ENCODE measurements around the gene PTPRK.

The PTPRK gene

GRCh38 chr6:128310451-128310850, 209.9 kb downstream of the PTPRK start:
- TF ChIP-seq CTCF (conservative IDR thresholded peaks at IDR 0.05), result no peak
- no peak overlapping the region for H3K27ac ChIP-seq

GRCh38 chr6:128307671-128308070, 212.7 kb downstream of the PTPRK start:
- H3K27ac ChIP-seq, result no peak overlapping the region
- no peak for TF ChIP-seq CTCF (conservative IDR thresholded peaks at IDR 0.05)

DNA sequence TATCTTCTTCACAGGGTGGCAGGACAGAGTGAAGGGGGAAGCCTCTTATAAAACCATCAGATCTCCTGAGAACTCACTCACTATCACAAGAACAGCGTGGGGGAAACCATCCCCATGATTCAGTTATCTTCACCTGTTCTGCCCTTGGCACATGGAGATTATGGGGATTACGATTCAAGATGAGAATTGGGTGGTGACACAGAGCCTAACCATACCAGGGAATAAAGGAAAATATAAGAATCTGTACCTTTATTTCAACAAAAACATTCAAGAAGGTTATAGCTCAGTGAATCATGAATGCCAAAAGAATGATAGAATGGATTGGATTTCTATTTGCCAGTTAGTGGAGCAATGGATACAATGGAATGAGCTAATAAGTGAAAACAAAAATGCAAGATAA, 214.4 kb downstream of the PTPRK start:
- H3K27ac ChIP-seq, result no peak overlapping the region
- TF ChIP-seq CTCF (conservative IDR thresholded peaks at IDR 0.05), result no peak

GRCh38 chr6:128305228-128305627, 215.2 kb downstream of the PTPRK start:
- no peak overlapping the region for H3K27ac ChIP-seq
- TF ChIP-seq CTCF (conservative IDR thresholded peaks at IDR 0.05), result no peak

DNA sequence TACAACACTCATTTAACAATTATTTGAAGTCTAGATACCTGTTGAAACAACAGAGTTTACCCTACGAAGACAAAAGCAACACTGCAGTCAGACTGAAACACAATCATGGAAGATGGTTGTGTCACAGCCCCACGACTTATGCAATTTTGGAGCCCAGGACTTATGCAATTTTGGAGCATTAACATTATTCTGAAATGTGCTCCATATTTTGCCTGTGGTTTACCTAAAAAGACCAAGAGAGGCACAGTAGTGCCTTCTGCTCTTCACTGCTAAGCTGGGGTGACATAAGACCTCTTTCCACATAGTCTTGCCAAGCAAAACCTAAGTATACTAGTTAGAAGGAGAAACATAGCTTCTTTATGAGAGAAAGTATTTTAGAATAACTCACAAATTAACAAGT, 216.5 kb downstream of the PTPRK start:
- no peak for TF ChIP-seq CTCF (conservative IDR thresholded peaks at IDR 0.05)
- no peak overlapping the region for H3K27ac ChIP-seq

DNA sequence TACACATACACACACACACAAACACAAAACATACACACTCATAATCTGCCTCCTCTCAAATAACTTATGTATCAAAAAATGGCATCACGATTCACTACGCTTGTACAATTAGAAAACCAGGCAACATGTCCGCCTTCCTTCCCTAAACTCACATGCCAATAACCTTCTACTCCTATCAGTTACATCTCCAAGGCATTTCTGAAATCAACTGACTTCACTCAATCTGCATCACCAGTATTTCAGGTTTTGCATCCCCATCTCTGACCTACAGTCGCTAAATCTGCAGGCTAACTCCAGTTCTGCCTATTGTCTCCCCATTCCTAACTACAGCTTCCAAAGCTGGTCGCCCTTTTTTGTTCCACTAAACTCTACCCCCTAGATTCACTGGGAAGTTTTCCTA, 217.5 kb downstream of the PTPRK start:
- no peak for TF ChIP-seq CTCF (conservative IDR thresholded peaks at IDR 0.05)
- no peak overlapping the region for H3K27ac ChIP-seq

- TF ChIP-seq CTCF (conservative IDR thresholded peaks at IDR 0.05), result no peak
- H3K27ac ChIP-seq, result no peak overlapping the region
These were observed 224.7 kb downstream of the PTPRK start for GRCh38 chr6:128295670-128296069.

DNA sequence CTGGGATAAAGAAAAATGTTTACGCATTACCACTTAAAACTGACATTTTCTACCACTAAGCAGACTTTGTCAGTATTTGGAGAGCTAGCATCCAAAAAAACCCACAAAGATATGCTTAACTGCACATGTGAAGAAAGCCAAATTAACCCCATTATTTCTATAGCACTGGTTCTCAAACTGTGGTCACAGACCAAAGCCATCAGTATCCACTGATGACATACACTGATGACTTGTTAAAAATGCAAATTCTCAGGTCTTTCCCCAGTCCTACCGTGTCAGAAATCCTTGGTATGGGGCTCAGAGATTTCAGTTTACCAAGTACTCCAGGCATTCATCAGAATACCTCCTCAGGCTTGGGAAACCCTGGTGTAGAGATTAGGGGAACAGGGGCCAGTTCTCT, 230.2 kb downstream of the PTPRK start:
- no peak for TF ChIP-seq CTCF (conservative IDR thresholded peaks at IDR 0.05)
- no peak overlapping the region for H3K27ac ChIP-seq

Data from VCaP (cell line).